IPS-11a (cell line): ENCODE data around the gene RNF144A.
"Not testable (repeated sequence)": the region's sequence is repeated elsewhere in the genome, so short reads cannot be mapped to it uniquely, and the experiment has no call there.

ENCODE experiments used
- H3K4me3 ChIP-seq: one replicate; pipeline ENCODE4 v1.5.1; 2013; ENCODE audit warnings: low read depth, low read length, control low read depth

RNF144A gene

GRCh38 chr2:6927753-6928152 is 10.5 kb downstream of the RNF144A start:
- no peak overlapping the region for H3K4me3 ChIP-seq

GRCh38 chr2:6928452-6928851 is 11.2 kb downstream of the RNF144A start:
- H3K4me3 ChIP-seq = no peak overlapping the region

- no peak overlapping the region for H3K4me3 ChIP-seq
Observed at GRCh38 chr2:6929196-6929819, 12.1 kb downstream of the RNF144A start.

- H3K4me3 ChIP-seq = no peak overlapping the region
Observed at GRCh38 chr2:6930923-6931647, 13.9 kb downstream of the RNF144A start.

DNA sequence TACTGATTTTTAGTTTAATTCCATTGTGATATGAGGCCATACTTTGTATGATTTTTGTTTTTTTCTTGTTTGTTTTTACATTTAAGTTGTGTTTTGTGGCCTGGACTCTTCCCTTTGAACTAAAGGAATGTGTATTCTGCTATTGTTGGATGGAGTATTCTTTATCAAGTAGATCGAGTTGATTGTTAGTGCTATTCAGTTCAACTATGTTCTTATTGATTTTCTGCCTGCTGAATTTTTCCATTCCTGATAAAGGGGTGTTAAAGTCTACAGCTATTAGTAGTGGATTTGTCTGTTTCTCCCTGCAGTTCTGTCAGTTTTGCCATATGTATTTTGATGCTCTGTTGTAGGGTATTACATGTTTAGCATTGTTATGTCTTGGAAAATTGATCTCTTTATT is 14.5 kb downstream of the RNF144A start:
- no peak overlapping the region for H3K4me3 ChIP-seq

GRCh38 chr2:6932206-6932605 is 15.0 kb downstream of the RNF144A start:
- no peak overlapping the region for H3K4me3 ChIP-seq

DNA sequence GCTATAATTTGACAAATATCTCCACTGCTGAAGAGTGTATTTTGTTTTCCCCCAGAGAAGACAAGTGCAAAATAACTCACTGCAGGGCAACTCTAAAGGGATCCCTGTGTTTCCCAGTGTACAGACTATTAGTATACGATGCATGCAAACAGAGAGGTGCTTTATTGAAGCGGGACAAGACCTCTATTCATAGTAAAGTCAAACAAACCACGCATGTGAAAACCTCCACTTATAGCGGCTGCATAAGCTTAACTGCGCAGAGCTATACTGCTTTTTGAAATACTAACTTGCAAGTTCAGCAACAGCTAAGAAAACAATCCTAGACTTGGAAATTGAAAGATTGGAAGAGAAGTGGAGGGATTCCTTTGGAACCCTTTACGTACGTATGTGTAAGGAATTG is 15.6 kb downstream of the RNF144A start:
- H3K4me3 ChIP-seq = no peak overlapping the region

GRCh38 chr2:6933911-6934310 is 16.7 kb downstream of the RNF144A start:
- H3K4me3 ChIP-seq = no peak overlapping the region

- H3K4me3 ChIP-seq = no peak overlapping the region
Observed at GRCh38 chr2:6934345-6934744, 17.1 kb downstream of the RNF144A start.

DNA sequence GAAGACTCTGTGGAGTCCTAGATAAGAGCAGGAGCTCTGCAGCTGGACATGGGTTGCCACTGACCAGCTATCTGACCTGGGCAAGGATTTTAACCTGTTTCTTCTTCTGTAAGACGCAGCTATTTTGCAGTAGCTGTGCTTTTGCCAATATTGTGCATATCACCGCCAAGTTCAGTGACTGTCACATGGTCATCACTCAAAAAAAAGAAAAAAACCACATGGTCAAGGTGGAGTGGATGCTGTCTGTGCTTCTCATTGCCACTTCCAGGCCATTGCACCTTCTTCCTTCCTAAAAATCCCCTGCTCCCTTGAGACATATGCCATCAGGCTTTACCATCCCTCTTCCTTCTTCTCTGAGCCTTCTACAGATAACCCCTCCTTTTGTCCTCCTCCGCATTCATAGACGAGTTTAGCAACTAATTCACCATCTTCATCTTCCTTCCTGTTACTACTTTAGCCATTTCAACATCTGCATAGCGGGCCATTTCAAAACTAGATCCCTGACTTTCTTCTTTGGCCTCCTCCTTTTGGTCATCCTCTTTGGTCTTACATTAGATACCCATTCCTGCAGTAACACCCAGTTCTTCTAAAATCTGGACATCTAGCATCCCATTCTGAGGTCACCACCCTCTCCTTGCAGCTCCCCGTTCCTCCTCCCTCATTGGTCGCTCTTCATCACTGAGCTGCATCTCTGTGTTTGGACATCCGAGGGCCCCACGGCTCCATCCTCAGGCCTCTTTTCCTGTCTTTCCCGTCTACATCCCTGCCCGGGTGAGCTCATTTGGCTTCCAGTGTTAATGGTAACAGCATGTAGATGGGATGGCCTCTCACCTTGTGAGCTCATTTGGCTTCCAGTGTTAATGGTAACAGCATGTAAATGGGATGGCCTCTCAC is 17.8 kb downstream of the RNF144A start:
- no peak overlapping the region for H3K4me3 ChIP-seq

DNA sequence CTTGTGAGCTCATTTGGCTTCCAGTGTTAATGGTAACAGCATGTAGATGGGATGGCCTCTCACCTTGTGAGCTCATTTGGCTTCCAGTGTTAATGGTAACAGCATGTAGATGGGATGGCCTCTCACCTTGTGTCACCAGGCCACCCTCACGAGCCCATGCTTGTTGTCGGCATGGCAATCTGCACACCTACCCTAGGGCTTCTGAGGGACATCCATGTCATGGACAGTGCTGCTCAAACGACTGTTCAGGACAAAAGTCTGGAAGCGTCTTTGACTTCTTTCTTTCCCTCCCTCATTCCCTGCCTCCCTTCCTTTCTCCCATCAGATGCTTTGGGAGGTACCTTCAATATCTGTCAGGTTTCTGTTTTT is 18.4 kb downstream of the RNF144A start:
- not testable (repeated sequence) for H3K4me3 ChIP-seq

GRCh38 chr2:6937157-6937556 is 19.9 kb downstream of the RNF144A start:
- H3K4me3 ChIP-seq = no peak overlapping the region

DNA sequence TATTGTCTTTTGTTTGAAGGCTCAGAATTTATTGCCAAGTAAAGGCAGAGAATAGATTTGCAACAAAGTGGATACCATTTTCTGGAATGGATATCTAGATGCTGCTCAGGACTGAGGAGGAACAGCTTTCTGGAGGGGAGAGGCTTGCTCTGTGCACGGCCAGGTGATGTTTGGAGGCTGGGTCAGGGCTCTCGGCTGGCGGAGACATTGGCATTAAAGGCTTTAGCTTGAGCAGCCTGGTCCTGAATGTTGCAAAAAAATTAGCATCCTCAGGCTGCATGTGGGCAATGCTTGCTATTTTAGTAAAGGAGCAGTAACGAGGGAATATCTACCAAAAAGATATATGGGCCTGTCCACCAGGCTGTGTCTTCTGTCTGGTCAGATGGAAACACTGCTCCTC is 20.4 kb downstream of the RNF144A start:
- no peak overlapping the region for H3K4me3 ChIP-seq

DNA sequence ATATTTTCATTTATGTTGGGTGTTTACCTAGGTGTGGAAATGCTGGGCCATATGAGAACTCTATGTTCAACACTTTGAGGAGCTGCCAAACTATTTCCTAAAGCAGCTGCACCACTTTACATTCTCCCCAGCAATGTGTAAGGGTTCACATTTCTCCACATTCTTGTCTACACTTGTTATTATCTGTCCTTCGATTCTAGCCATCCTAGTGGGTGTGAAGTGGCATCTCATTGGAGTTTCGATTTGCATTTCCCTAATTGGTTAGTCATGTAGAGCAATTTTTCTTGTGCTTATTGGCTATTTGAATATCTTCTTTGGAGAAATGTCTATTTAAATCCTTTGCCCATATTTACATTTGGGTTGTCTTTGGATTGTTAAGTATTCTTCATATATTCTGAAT is 21.9 kb downstream of the RNF144A start:
- no peak overlapping the region for H3K4me3 ChIP-seq

- H3K4me3 ChIP-seq = no peak overlapping the region
Observed at GRCh38 chr2:6940820-6941219, 23.6 kb downstream of the RNF144A start.

- H3K4me3 ChIP-seq = no peak overlapping the region
Observed at GRCh38 chr2:6941299-6942046, 24.3 kb downstream of the RNF144A start.

DNA sequence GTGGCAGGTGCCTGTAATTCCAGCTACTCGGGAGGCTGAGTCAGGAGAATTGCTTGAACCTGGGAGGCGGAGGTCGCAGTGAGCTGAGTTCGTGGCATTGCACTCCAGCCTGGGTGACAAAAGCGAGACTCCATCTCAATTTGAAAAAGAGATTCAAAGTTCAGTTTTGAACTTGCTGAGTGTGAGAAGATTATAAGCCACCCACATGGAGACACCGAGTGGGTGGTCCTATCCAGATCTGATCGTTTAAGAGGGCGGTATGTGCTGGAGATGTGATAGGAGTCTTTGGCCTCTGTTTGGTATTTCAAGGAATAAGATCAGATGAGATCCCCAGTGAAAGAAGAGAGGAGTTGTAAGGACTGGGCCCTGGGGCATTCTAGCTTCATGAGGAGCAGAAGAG is 25.6 kb downstream of the RNF144A start:
- no peak overlapping the region for H3K4me3 ChIP-seq

GRCh38 chr2:6943523-6943922 is 26.3 kb downstream of the RNF144A start:
- H3K4me3 ChIP-seq = no peak overlapping the region

DNA sequence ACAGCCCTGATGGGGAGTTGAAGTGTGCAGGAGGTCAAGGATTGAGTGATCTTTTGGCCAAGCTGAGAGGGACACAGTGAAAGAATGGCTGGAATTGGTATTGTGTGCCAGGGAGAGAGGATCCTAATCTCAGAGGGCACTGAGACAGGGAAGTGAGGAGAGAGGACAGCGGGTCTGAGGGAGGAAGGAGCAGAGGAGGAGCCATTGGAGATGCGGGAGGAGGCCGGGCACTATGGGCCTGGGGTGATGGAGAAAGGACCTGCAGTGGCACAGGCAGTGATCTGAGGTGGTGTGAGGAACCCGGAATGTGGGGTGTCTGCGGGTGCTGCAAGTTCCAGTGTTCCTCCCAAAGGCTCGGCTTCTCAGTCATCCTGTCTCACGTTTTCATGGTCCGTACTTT is 26.8 kb downstream of the RNF144A start:
- H3K4me3 ChIP-seq = no peak overlapping the region

DNA sequence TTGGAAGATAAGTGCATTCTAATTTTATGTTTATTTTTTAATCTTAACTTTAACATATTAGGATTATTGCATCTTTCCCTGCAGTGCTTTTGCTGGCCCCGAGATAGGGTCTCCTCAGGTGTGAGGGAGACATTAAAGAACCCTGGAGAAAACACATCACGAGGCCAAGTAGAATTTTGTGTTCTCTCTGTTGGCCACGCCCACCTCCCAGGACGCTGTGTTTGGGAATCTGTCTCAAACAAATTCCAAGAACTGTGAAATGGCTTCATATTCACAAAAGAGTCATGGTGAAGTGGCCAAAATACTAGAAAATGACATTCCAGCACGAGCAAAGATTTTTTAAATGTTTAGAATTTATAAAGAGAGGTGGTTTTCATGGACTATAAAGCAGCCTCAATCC is 27.3 kb downstream of the RNF144A start:
- no peak overlapping the region for H3K4me3 ChIP-seq
